Keratinocyte (primary cell): ENCODE data around the gene ABCB11. TPM values are rescaled to one million over a fixed set of nuclear protein-coding genes. Genes with fewer than 3 reads are reported as not detected.
A peak's percentile ranks its signal among the peaks of the same experiment; 100 is the strongest.

Experiments
- DNase-seq: peaks from one replicate; pipeline ENCODE4 v3.0.0-alpha.2; 2011; ENCODE audit warnings: low read depth, missing footprints, low spot score
- FAIRE-seq: peaks from 2 replicates; lab custom pipeline; 2011; peaks lifted over from hg19 to GRCh38; lab: Jason Lieb, UNC
- H2AFZ ChIP-seq: 2 replicates; pipeline ENCODE4 v1.6.0; 2012; ENCODE audit warnings: low read length, control low read depth, inconsistent platforms; ENCODE audit not compliant: control insufficient read depth
- H3K27ac ChIP-seq: 2 replicates; pipeline ENCODE4 v1.5.1; 2011; ENCODE audit warnings: low read length; ENCODE audit not compliant: control insufficient read depth, insufficient read depth
- H3K27me3 ChIP-seq: 3 replicates; pipeline ENCODE4 v1.6.0; 2011; ENCODE audit warnings: low read length; ENCODE audit not compliant: control insufficient read depth, insufficient read depth; ENCODE audit errors: extremely low read depth
- H3K36me3 ChIP-seq, 2 experiments: 2 replicates in 1 of 2; 3 replicates in 1 of 2; pipeline ENCODE4 v1.5.1; 2011; ENCODE audit warnings: low read length in 2 of 2, mild to moderate bottlenecking in 1 of 2; ENCODE audit not compliant: control insufficient read depth in 2 of 2, insufficient read depth in 2 of 2; ENCODE audit errors: extremely low read depth in 1 of 2
- H3K4me1 ChIP-seq: 3 replicates; pipeline ENCODE4 v1.5.1; 2011; ENCODE audit warnings: low read length; ENCODE audit not compliant: control insufficient read depth, insufficient read depth; ENCODE audit errors: extremely low read depth
- H3K4me2 ChIP-seq: 3 replicates; pipeline ENCODE4 v1.6.0; 2011; ENCODE audit warnings: low read depth, low read length; ENCODE audit not compliant: control insufficient read depth, insufficient read depth; ENCODE audit errors: extremely low read depth
- H3K4me3 ChIP-seq, 3 experiments: fragments of 200-600 bp in 1 of 3; sonication (generic) in 1 of 3; 2 replicates in 2 of 3; 3 replicates in 1 of 3; pipeline ENCODE4 v1.5.1; 2011 to 2016; ENCODE audit warnings: low read length in 3 of 3, mild to moderate bottlenecking in 3 of 3, control low read depth in 2 of 3, inconsistent platforms in 1 of 3, low read depth in 1 of 3, mixed read lengths in 1 of 3, mixed run types in 1 of 3, moderate library complexity in 1 of 3; ENCODE audit not compliant: control insufficient read depth in 2 of 3, insufficient read depth in 2 of 3; ENCODE audit errors: extremely low read depth in 1 of 3
- H3K79me2 ChIP-seq: 2 replicates; pipeline ENCODE4 v1.6.0; 2012; ENCODE audit warnings: low read length; ENCODE audit not compliant: control insufficient read depth, insufficient read depth
- H3K9ac ChIP-seq: 3 replicates; pipeline ENCODE4 v1.6.0; 2011; ENCODE audit warnings: low read length; ENCODE audit not compliant: control insufficient read depth, insufficient read depth; ENCODE audit errors: extremely low read depth
- H3K9me1 ChIP-seq: 3 replicates; pipeline ENCODE4 v1.6.0; 2011; ENCODE audit warnings: low read length; ENCODE audit not compliant: control insufficient read depth, insufficient read depth; ENCODE audit errors: extremely low read depth
- H3K9me3 ChIP-seq: 2 replicates; pipeline ENCODE4 v1.5.1; 2012; ENCODE audit warnings: low read depth, low read length; ENCODE audit not compliant: control insufficient read depth
- H4K20me1 ChIP-seq: 3 replicates; pipeline ENCODE4 v1.6.0; 2011; ENCODE audit warnings: low read length; ENCODE audit not compliant: control insufficient read depth, insufficient read depth; ENCODE audit errors: extremely low read depth
- EZH2 ChIP-seq: IDR thresholded peaks from one replicate; pipeline ENCODE4 v1.6.1; 2012; ENCODE audit warnings: inconsistent platforms, mild to moderate bottlenecking, low read length, moderate library complexity
- dilution Hi-C: fragments of 300-500 bp; cut with MboI; formaldehyde crosslinking; loops from one replicate; pipeline ENCODE4 v1.7.0; 2020; ENCODE audit warnings: low sequenced_read_pairs; ENCODE audit not compliant: extremely low pct_ligation_motif_present
- polyA minus RNA-seq, 3 experiments: library from RNA; depleted of rRNA, polyadenylated mRNA; stranded (reverse); fragments of >200 nt; gene quantifications; 1 replicate in 1 of 3; 2 replicates in 1 of 3; 3 replicates in 1 of 3; pipeline ENCODE4 v1.2.3, GENCODE V29; 2011
- polyA plus RNA-seq, 5 experiments: library from polyadenylated mRNA; depleted of rRNA in 3 of 5; stranded (reverse) in 3 of 5; stranded (forward) in 1 of 5; unstranded in 1 of 5; fragments of >200 nt; gene quantifications; 1 replicate in 1 of 5; 2 replicates in 3 of 5; 3 replicates in 1 of 5; pipeline versions ENCODE4 v1.2.1 to v1.2.3, GENCODE V29; 2011 to 2012; ENCODE audit warnings: missing spikeins in 2 of 5, low read depth in 1 of 5, low replicate concordance in 1 of 5
- TF ChIP-seq, protein P1 (sequence below), 3 experiments: IDR thresholded peaks in 1 of 3; conservative IDR thresholded peaks in 1 of 3; optimal IDR thresholded peaks in 1 of 3; 2 replicates in 2 of 3; 3 replicates in 1 of 3; pipeline versions ENCODE3 to v1.5.1; 2011; ENCODE audit warnings: low read length in 3 of 3, mild to moderate bottlenecking in 3 of 3, moderate library complexity in 2 of 3, control low read depth in 1 of 3, inconsistent platforms in 1 of 3; ENCODE audit not compliant: insufficient read depth in 2 of 3; ENCODE audit errors: extremely low read depth in 1 of 3

Gene ABCB11
- polyA plus RNA-seq (0.03 TPM in 2 of 3 replicates, not detected in the other), polyA minus RNA-seq (0.30 TPM in 1 of 3 replicates, not detected in the others)
- not detected for polyA plus RNA-seq (2011; ENCODE audit: low read depth)
- 0.01 and 0.04 TPM in 2 replicates for polyA plus RNA-seq (2011; cell fraction: cytosol; rRNA removed)
- 0.01 and 0.03 TPM in 2 replicates for polyA plus RNA-seq (2011; cell fraction: nucleus; rRNA removed)
- polyA plus RNA-seq (2012; ENCODE audit: low replicate concordance) = 0.03 TPM in 1 of 2 replicates, not detected in the other
- polyA minus RNA-seq (2011; cell fraction: cytosol; rRNA and poly(A)+ RNA removed) = not detected
- polyA minus RNA-seq (2011; cell fraction: nucleus; rRNA and poly(A)+ RNA removed) = 0.16 TPM in 1 of 2 replicates, not detected in the other

DNA sequence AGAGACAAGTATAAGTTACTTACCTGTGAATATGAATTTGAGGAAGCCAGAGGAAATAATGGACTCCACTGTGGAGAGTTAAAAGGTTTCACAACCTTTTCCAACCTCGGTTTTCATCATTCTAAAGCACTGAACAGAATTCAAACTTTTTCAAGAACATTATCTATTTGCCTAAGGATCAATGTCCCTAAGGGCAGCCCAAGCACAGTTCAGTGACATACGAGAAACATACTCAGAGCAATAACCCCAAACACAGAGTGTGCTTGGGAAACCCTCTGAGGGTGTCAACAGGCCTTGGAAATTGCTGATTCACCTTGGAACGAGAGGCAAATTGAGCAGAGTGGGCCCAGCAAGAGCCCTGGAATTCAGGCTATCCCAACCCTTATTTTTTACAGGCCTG, at the start of gene ABCB11:
Gene ABCB11, minus strand, starts transcription at position 123 of the 400 bp plus-strand sequence. CDS start 13,199 bp downstream, outside the sequence.
- H3K4me2 ChIP-seq = no peak within 1 kb of the TSS
- H3K4me3 ChIP-seq = no peak within 1 kb of the TSS
- H3K27me3 ChIP-seq = no peaks in the 10 kb centered on the region
- FAIRE-seq (no peak), DNase-seq (no peak)
- H3K9me3 ChIP-seq = no peaks in the 10 kb centered on the region
- dilution Hi-C loops = no loop called here
- H3K9me1 ChIP-seq = no peaks in the 10 kb centered on the region
- H3K36me3 ChIP-seq = no peaks in the 10 kb centered on the region
- no peaks in the 10 kb centered on the region for H3K79me2 ChIP-seq
- H4K20me1 ChIP-seq = no peaks in the 10 kb centered on the region
- no peak within 1 kb of the TSS for H3K9ac ChIP-seq
- H3K27ac ChIP-seq = no peak within 1 kb of the TSS
- TF ChIP-seq, protein P1, sequence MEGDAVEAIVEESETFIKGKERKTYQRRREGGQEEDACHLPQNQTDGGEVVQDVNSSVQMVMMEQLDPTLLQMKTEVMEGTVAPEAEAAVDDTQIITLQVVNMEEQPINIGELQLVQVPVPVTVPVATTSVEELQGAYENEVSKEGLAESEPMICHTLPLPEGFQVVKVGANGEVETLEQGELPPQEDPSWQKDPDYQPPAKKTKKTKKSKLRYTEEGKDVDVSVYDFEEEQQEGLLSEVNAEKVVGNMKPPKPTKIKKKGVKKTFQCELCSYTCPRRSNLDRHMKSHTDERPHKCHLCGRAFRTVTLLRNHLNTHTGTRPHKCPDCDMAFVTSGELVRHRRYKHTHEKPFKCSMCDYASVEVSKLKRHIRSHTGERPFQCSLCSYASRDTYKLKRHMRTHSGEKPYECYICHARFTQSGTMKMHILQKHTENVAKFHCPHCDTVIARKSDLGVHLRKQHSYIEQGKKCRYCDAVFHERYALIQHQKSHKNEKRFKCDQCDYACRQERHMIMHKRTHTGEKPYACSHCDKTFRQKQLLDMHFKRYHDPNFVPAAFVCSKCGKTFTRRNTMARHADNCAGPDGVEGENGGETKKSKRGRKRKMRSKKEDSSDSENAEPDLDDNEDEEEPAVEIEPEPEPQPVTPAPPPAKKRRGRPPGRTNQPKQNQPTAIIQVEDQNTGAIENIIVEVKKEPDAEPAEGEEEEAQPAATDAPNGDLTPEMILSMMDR (optimal IDR thresholded peaks at IDR 0.05 in 1 of 3, IDR thresholded peaks at IDR 0.05 in 1 of 3, conservative IDR thresholded peaks at IDR 0.05 in 1 of 3; ENCODE audit: extremely low read depth in 1 of 3, insufficient read depth in 2 of 3, low read length in 3 of 3) = no peak
- no peak for TF ChIP-seq EZH2
- H2AFZ ChIP-seq = no peak within 1 kb of the TSS
- no peaks in the 10 kb centered on the region for H3K4me1 ChIP-seq

DNA sequence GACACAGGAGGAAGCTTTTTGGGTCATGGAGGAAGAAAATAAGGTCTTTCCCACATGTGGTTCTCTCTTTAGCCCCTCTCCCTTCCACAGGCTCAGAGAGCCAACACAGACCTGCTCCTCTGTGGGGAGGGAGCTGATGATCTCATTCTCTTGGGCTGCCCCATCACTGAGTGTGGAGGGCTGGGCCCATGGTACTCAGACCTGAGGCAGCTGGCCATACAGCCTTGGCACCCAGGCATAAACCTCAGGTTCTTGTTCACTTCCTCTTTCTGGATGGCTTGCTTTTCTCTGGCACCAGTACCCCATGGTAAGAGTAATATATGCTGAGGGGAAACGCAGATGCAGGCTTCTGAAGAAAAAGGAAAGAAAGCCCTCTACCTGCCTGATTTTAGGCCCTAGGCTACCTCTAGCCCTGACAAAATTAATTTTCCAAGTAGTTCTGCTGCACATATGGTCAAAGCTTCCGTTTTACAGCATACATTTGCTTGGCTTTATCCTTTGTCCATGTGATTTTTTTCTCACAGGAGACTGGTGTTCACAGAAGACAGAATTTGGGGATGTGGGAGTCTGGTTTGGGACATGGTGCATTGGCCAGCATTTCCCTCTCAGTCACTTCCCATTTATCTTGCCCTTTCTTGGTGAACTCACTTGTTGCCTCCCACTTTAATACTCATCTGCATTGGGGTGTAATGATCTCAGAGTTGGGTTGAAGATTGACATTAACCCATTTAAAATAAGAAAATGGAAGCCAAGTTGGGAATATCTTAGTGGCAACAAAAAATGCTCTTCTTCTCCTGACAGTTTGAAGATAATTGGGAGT, 49.3 kb upstream of the ABCB11 start:
- no peak overlapping the region for H3K9ac ChIP-seq
- no peak for DNase-seq
- peak overlapping the region; percentile 3 for H3K4me2 ChIP-seq
- no peak overlapping the region for H3K27ac ChIP-seq
- H3K9me3 ChIP-seq = no peaks in the 10 kb centered on the region
- H3K79me2 ChIP-seq = no peaks in the 10 kb centered on the region
- H3K4me1 ChIP-seq = peaks cover 3% of the 10 kb centered on the region
- H4K20me1 ChIP-seq = no peaks in the 10 kb centered on the region
- TF ChIP-seq, protein P1 (optimal IDR thresholded peaks at IDR 0.05 in 1 of 3, IDR thresholded peaks at IDR 0.05 in 1 of 3, conservative IDR thresholded peaks at IDR 0.05 in 1 of 3; ENCODE audit: extremely low read depth in 1 of 3, insufficient read depth in 2 of 3, low read length in 3 of 3) = no peak
- TF ChIP-seq EZH2 = no peak
- H3K4me3 ChIP-seq = no peak overlapping the region
- no peaks in the 10 kb centered on the region for H3K27me3 ChIP-seq
- peak overlapping the region; percentile 20 for H2AFZ ChIP-seq
- H3K9me1 ChIP-seq = no peaks in the 10 kb centered on the region
- dilution Hi-C loops = no loop called here
- no peak for FAIRE-seq
- no peaks in the 10 kb centered on the region for H3K36me3 ChIP-seq
